ENCODE measurements around the gene WASHC3. TPM values are rescaled to one million over a fixed set of nuclear protein-coding genes. Genes with fewer than 3 reads are reported as not detected.

Gene WASHC3
- total and polyA plus RNA-seq, 2 donors from 2014 or later, result 33.0 to 95.9 TPM

DNA sequence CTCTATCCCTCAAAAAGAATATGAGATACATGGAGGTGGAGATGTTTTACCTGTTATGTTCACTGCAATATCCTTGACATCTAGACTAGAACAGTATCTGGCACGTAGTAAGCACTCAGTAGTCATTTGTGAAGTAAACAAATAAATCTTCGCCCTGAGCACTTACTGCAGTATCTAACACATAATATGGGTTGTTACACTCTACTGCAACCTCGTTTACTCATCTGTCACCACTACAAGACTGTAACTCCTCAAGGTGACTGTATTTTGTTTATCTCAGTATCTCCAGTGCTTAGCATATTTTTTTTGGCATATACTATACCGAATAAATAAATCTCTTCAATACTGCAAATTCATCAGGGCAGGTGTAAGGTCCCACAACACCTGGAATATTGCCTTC lies 66.1 kb downstream of the WASHC3 start:
- intact Hi-C loops (cut with DNase I), result no loop called here
- DNase-seq, result no peak
- TF ChIP-seq, protein P1, sequence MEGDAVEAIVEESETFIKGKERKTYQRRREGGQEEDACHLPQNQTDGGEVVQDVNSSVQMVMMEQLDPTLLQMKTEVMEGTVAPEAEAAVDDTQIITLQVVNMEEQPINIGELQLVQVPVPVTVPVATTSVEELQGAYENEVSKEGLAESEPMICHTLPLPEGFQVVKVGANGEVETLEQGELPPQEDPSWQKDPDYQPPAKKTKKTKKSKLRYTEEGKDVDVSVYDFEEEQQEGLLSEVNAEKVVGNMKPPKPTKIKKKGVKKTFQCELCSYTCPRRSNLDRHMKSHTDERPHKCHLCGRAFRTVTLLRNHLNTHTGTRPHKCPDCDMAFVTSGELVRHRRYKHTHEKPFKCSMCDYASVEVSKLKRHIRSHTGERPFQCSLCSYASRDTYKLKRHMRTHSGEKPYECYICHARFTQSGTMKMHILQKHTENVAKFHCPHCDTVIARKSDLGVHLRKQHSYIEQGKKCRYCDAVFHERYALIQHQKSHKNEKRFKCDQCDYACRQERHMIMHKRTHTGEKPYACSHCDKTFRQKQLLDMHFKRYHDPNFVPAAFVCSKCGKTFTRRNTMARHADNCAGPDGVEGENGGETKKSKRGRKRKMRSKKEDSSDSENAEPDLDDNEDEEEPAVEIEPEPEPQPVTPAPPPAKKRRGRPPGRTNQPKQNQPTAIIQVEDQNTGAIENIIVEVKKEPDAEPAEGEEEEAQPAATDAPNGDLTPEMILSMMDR (IDR thresholded peaks at IDR 0.05; ENCODE audit: borderline replicate concordance, extremely low read depth, insufficient read depth), result no peak
- Histone ChIP-seq H3K9me3 (ENCODE audit: control insufficient read depth in 2 of 3, insufficient read depth in 1 of 3, low read length in 3 of 3) (no peaks in the 10 kb centered on the region), H3K4me3 (ENCODE audit: low read length in 3 of 3) (no peak overlapping the region), H3K36me3 (ENCODE audit: control insufficient read depth in 2 of 3, insufficient read depth in 3 of 3, low read length in 3 of 3) (no peaks in the 10 kb centered on the region), H3K4me1 (ENCODE audit: control insufficient read depth in 2 of 3, insufficient read depth in 2 of 3, low read depth in 1 of 3, low read length in 3 of 3) (no peaks in the 10 kb centered on the region), H3K9ac (ENCODE audit: low read length in 3 of 3) (no peak overlapping the region), H3K27me3 (ENCODE audit: control insufficient read depth, insufficient read depth, low read length) (no peaks in the 10 kb centered on the region), H3K27ac (ENCODE audit: low read depth in 2 of 2, low read length in 2 of 2) (no peak overlapping the region)
- FAIRE-seq, result no peak

DNA sequence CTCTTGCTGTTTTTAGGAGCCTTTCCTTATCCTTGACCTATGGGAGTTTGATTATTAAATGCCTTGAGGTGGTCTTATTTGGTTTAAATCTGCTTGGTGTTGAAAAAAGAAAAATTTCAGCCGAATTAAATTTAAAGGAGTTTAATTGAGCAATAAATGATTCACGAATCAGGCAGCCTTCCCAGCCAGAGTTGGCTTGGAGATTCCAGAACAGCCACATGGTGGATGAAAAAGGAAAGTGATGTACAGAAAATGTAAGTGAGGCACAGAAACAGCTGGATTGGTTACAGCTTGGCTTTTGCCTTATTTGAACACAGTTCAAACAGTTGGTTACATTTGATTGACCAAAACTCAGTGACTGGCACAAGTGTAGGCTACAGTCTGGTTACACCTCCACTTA lies 69.7 kb downstream of the WASHC3 start:
- TF ChIP-seq, protein P1 (IDR thresholded peaks at IDR 0.05; ENCODE audit: borderline replicate concordance, extremely low read depth, insufficient read depth), result no peak
- Histone ChIP-seq H3K4me3 (ENCODE audit: low read length in 3 of 3) (no peak overlapping the region), H3K9me3 (ENCODE audit: control insufficient read depth in 2 of 3, insufficient read depth in 1 of 3, low read length in 3 of 3) (no peaks in the 10 kb centered on the region), H3K36me3 (ENCODE audit: control insufficient read depth in 2 of 3, insufficient read depth in 3 of 3, low read length in 3 of 3) (no peaks in the 10 kb centered on the region), H3K4me1 (ENCODE audit: control insufficient read depth in 2 of 3, insufficient read depth in 2 of 3, low read depth in 1 of 3, low read length in 3 of 3) (no peaks in the 10 kb centered on the region), H3K27me3 (ENCODE audit: control insufficient read depth, insufficient read depth, low read length) (no peaks in the 10 kb centered on the region), H3K27ac (ENCODE audit: low read depth in 2 of 2, low read length in 2 of 2) (no peak overlapping the region), H3K9ac (ENCODE audit: low read length in 3 of 3) (no peak overlapping the region)
- intact Hi-C loops (cut with DNase I), result no loop called here
- FAIRE-seq (no peak), DNase-seq (no peak)

DNA sequence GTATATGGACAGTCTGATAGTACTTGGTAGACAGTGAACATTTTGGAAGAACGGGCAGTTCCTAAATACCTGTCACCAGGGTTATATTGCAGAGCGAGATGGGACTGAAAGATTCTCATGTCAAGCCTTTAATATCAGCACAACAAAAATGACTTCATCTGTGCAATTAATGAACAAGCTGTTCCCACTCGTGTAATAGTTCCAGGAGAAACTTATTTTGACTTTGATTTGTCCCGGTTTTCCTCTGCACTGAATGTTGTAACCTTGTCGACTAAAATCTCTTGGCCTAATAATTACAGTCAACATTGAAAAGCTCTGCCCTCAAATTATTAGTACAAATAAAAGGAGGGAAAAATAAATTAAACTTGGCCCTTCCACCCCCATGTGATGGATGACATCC lies 79.5 kb downstream of the WASHC3 start:
- H3K9ac ChIP-seq (ENCODE audit: low read length in 3 of 3), result no peak overlapping the region
- intact Hi-C loops (cut with DNase I), result no loop called here
- H3K27me3 ChIP-seq (ENCODE audit: control insufficient read depth, insufficient read depth, low read length), result no peaks in the 10 kb centered on the region
- FAIRE-seq (no peak), DNase-seq (no peak)
- H3K4me1 ChIP-seq (ENCODE audit: control insufficient read depth in 2 of 3, insufficient read depth in 2 of 3, low read depth in 1 of 3, low read length in 3 of 3), result peaks cover 0 to 13% (median 0%) of the 10 kb centered on the region in 3 donors
- no peaks in the 10 kb centered on the region for H3K36me3 ChIP-seq (ENCODE audit: control insufficient read depth in 2 of 3, insufficient read depth in 3 of 3, low read length in 3 of 3)
- H3K9me3 ChIP-seq (ENCODE audit: control insufficient read depth in 2 of 3, insufficient read depth in 1 of 3, low read length in 3 of 3), result no peaks in the 10 kb centered on the region
- TF ChIP-seq, protein P1 (IDR thresholded peaks at IDR 0.05; ENCODE audit: borderline replicate concordance, extremely low read depth, insufficient read depth), result no peak
- no peak overlapping the region for H3K4me3 ChIP-seq (ENCODE audit: low read length in 3 of 3)
- no peak overlapping the region for H3K27ac ChIP-seq (ENCODE audit: low read depth in 2 of 2, low read length in 2 of 2)

DNA sequence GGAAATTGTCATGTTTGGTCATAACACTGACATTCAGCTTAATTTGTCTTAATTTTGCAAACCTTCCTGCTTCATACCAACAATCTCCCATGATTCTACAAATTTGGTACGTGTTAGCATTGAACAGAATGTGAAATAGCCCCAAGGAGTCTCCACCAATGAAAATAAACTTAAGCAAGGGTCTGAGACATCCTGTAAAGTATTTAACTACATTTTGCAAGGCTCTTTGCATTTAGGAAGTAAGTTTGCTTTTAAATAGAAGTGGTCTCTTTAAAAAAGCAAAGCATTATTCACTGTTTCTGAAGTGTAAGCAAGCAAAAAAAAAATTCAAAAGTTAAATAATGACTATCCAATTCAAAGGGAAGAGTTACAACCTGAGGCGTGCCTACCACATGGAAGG lies 79.9 kb downstream of the WASHC3 start:
- intact Hi-C loops (cut with DNase I), result no loop called here
- Histone ChIP-seq H3K27ac (ENCODE audit: low read depth in 2 of 2, low read length in 2 of 2) (no peak overlapping the region), H3K36me3 (ENCODE audit: control insufficient read depth in 2 of 3, insufficient read depth in 3 of 3, low read length in 3 of 3) (no peaks in the 10 kb centered on the region), H3K9me3 (ENCODE audit: control insufficient read depth in 2 of 3, insufficient read depth in 1 of 3, low read length in 3 of 3) (no peaks in the 10 kb centered on the region), H3K4me3 (ENCODE audit: low read length in 3 of 3) (no peak overlapping the region), H3K4me1 (ENCODE audit: control insufficient read depth in 2 of 3, insufficient read depth in 2 of 3, low read depth in 1 of 3, low read length in 3 of 3) (peaks cover 0 to 13% (median 0%) of the 10 kb centered on the region in 3 donors), H3K27me3 (ENCODE audit: control insufficient read depth, insufficient read depth, low read length) (no peaks in the 10 kb centered on the region), H3K9ac (ENCODE audit: low read length in 3 of 3) (no peak overlapping the region)
- TF ChIP-seq, protein P1 (IDR thresholded peaks at IDR 0.05; ENCODE audit: borderline replicate concordance, extremely low read depth, insufficient read depth), result no peak
- FAIRE-seq, result no peak
- DNase-seq, result no peak
